GM12878 (cell line): ENCODE results near the gene ADAP1. TPM values are rescaled to one million over a fixed set of nuclear protein-coding genes. Genes with fewer than 3 reads are reported as not detected.

ENCODE experiments used
- ATF3 ChIP-seq: IDR thresholded peaks from 2 replicates; pipeline ENCODE4 v1.6.1; 2011; ENCODE audit warnings: low read depth, mild to moderate bottlenecking, low read length, moderate library complexity, borderline replicate concordance; ENCODE audit errors: extremely low read depth
- CBFB ChIP-seq: IDR thresholded peaks from 2 replicates; pipeline ENCODE4 v1.6.1; 2016; ENCODE audit warnings: antibody characterized with exemption, low read depth
- EGR1 ChIP-seq, 2 experiments: IDR thresholded peaks; 1 replicate in 1 of 2; 2 replicates in 1 of 2; pipeline ENCODE4 v1.6.1; 2011 to 2012; ENCODE audit warnings: low read depth in 2 of 2, low read length in 2 of 2, borderline replicate concordance in 1 of 2, mild to moderate bottlenecking in 1 of 2, moderate library complexity in 1 of 2
- EP300 ChIP-seq, 2 experiments: fragments of 150-350 bp in 1 of 2; IDR thresholded peaks; 2 replicates each; pipeline ENCODE4 v1.6.1; 2011 to 2012; ENCODE audit warnings: low read depth in 2 of 2, low read length in 2 of 2, borderline replicate concordance in 1 of 2, improper control_type of control experiment in 1 of 2, inconsistent platforms in 1 of 2; ENCODE audit not compliant: control insufficient read depth in 1 of 2
- EZH2 ChIP-seq: IDR thresholded peaks from 2 replicates; pipeline ENCODE4 v1.6.1; 2012; ENCODE audit warnings: low read depth, mild to moderate bottlenecking, control low read depth, inconsistent platforms, low read length, borderline replicate concordance; ENCODE audit not compliant: control insufficient read depth
- HDAC2 ChIP-seq: fragments of 200-600 bp; sonication (generic); IDR thresholded peaks from 2 replicates; pipeline ENCODE4 v1.6.1; 2017
- HSF1 ChIP-seq: fragments of 150-350 bp; IDR thresholded peaks from 2 replicates; pipeline ENCODE4 v1.6.1; 2014; ENCODE audit warnings: mild to moderate bottlenecking, low read depth, low read length
- IKZF1 ChIP-seq: fragments of 450-650 bp; conservative IDR thresholded peaks from 2 replicates; pipeline ENCODE4 v1.6.1; 2017; ENCODE audit warnings: antibody characterized with exemption, mild to moderate bottlenecking
- LARP7 ChIP-seq: fragments of 450-650 bp; IDR thresholded peaks from 2 replicates; pipeline ENCODE4 v1.6.1; 2017; ENCODE audit warnings: mild to moderate bottlenecking
- PAX5 ChIP-seq: IDR thresholded peaks from 2 replicates; pipeline ENCODE4 v1.6.1; 2011; ENCODE audit warnings: low read depth, low read length, borderline replicate concordance
- PML ChIP-seq: IDR thresholded peaks from 2 replicates; pipeline ENCODE4 v1.6.1; 2012; ENCODE audit warnings: low read length, inconsistent platforms
- POLR2A ChIP-seq: IDR thresholded peaks from 2 replicates; pipeline ENCODE4 v1.6.1; 2011; ENCODE audit warnings: low read depth, mild to moderate bottlenecking, low read length
- SIN3A ChIP-seq: IDR thresholded peaks from 2 replicates; pipeline ENCODE4 v1.6.1; 2012; ENCODE audit warnings: low read depth, low read length, improper control_type of control experiment
- SP1 ChIP-seq: IDR thresholded peaks from one replicate; pipeline ENCODE4 v1.6.1; 2011; ENCODE audit warnings: low read depth, low read length
- SREBF2 ChIP-seq: IDR thresholded peaks from 2 replicates; pipeline ENCODE4 v1.6.1; 2012; ENCODE audit warnings: mild to moderate bottlenecking, low read length
- TCF12 ChIP-seq: IDR thresholded peaks from 2 replicates; pipeline ENCODE4 v1.6.1; 2011; ENCODE audit warnings: low read depth, mild to moderate bottlenecking, low read length
- TCF7 ChIP-seq: IDR thresholded peaks from 2 replicates; pipeline ENCODE4 v1.6.1; 2014; ENCODE audit warnings: antibody characterized with exemption, borderline replicate concordance
- polyA plus RNA-seq, 11 experiments: library from polyadenylated mRNA; depleted of rRNA in 4 of 11; unstranded in 6 of 11; stranded (reverse) in 5 of 11; fragments of >200 nt; fragmentation: Nextera tagmentation in 4 of 11; fragmentation: Illumina TruSeq in 1 of 11; extraction: Ambion mirVana in 4 of 11; extraction: Trizol in 1 of 11; gene quantifications; 1 replicate in 1 of 11; 2 replicates in 10 of 11; pipeline versions ENCODE4 v1.2.1 to v1.2.3, GENCODE V29; 2011 to 2016; ENCODE audit warnings: inconsistent platforms in 2 of 11, missing spikeins in 2 of 11, low read depth in 1 of 11
- total RNA-seq, 4 experiments: library from RNA; depleted of rRNA in 3 of 4; stranded (reverse); fragments of >200 nt in 3 of 4; fragmentation: Illumina TruSeq in 1 of 4; extraction: Trizol in 1 of 4; gene quantifications; 2 replicates each; pipeline versions ENCODE4 v1.2.1 to v1.2.3, GENCODE V29; 2013 to 2021
- TF ChIP-seq, protein P1 (sequence below): fragments of 450-650 bp; IDR thresholded peaks from 2 replicates; pipeline ENCODE4 v1.6.1; 2016; ENCODE audit warnings: mild to moderate bottlenecking, moderate library complexity, borderline replicate concordance
- TF ChIP-seq, protein P2 (sequence below): fragments of 450-650 bp; IDR thresholded peaks from 2 replicates; pipeline ENCODE4 v1.6.1; 2018; ENCODE audit warnings: borderline replicate concordance, mild to moderate bottlenecking; ENCODE audit not compliant: partially characterized antibody
- TF ChIP-seq, protein P3 (sequence below): IDR thresholded peaks from 2 replicates; pipeline ENCODE4 v1.6.1; 2011; ENCODE audit warnings: low read depth, low read length, improper control_type of control experiment, borderline replicate concordance

ADAP1 gene
- total and polyA plus RNA-seq, 10 of the 15 experiments (the other 5 are each of a cell fraction or from before 2014, with no cell fraction given): 0.22 to 44.2 (median 22.0) TPM; not detected in 1

DNA sequence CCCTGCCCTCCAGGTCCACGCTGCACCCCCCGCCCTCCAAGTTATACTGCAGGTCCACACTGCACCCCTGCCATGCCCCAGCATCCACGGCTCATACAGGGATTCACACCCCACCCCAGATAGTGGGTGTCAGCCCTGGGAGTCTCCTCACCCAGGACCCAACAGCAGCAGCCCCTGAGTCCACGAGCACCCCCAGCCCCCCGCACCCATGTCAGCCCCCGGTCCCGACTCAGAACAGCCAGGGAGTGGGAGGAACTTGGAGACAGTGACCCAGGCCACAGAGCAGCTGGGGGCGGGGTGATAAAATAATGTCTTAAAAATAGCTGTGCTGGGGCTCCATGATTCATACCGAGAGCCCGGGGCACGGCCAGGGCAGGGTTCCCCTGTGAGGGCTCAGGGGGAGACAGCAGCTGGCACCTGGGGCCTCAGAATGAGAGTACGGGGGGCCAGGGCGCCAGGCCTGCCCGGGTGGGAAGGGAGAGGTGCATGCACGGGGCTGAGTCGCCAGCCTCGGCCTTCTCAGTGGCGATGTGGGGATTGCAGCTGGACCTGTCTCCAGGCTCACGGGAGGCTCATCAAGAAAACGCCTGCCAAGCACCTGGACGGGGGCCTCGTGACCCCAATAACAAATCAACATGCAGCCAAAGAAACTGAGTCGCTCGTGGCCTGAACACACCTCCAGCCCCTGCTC, 29.8 kb downstream of the ADAP1 start (continued):
- TF ChIP-seq, protein P1, sequence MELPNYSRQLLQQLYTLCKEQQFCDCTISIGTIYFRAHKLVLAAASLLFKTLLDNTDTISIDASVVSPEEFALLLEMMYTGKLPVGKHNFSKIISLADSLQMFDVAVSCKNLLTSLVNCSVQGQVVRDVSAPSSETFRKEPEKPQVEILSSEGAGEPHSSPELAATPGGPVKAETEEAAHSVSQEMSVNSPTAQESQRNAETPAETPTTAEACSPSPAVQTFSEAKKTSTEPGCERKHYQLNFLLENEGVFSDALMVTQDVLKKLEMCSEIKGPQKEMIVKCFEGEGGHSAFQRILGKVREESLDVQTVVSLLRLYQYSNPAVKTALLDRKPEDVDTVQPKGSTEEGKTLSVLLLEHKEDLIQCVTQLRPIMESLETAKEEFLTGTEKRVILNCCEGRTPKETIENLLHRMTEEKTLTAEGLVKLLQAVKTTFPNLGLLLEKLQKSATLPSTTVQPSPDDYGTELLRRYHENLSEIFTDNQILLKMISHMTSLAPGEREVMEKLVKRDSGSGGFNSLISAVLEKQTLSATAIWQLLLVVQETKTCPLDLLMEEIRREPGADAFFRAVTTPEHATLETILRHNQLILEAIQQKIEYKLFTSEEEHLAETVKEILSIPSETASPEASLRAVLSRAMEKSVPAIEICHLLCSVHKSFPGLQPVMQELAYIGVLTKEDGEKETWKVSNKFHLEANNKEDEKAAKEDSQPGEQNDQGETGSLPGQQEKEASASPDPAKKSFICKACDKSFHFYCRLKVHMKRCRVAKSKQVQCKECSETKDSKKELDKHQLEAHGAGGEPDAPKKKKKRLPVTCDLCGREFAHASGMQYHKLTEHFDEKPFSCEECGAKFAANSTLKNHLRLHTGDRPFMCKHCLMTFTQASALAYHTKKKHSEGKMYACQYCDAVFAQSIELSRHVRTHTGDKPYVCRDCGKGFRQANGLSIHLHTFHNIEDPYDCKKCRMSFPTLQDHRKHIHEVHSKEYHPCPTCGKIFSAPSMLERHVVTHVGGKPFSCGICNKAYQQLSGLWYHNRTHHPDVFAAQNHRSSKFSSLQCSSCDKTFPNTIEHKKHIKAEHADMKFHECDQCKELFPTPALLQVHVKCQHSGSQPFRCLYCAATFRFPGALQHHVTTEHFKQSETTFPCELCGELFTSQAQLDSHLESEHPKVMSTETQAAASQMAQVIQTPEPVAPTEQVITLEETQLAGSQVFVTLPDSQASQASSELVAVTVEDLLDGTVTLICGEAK: no peak
- TF ChIP-seq HDAC2 (no peak), POLR2A (no peak), EZH2 (no peak), SP1 (peak; percentile 89), ATF3 (no peak), SREBF2 (no peak), LARP7 (peak; percentile 64), PAX5 (peak; percentile 89), TCF12 (peak; percentile 99), IKZF1 (peak; percentile 97), EP300 (IDR thresholded peaks at IDR 0.05; ENCODE audit: borderline replicate concordance in 1 of 2, control insufficient read depth in 1 of 2, low read depth in 2 of 2, low read length in 2 of 2) (peak; percentile 85 to 86; a peak in 3 of 4 replicates), SIN3A (no peak), PML (peak; percentile 68; the same call in 1 of the 2 replicates), TCF7 (no peak; the same call in 1 of the 2 replicates), HSF1 (no peak), CBFB (peak; percentile 88), EGR1 (IDR thresholded peaks at IDR 0.05; ENCODE audit: borderline replicate concordance in 1 of 2, low read depth in 2 of 2, low read length in 2 of 2) (peak in 1 of 2 experiments; percentile 83; a peak in 2 of 3 replicates)
- TF ChIP-seq, protein P2, sequence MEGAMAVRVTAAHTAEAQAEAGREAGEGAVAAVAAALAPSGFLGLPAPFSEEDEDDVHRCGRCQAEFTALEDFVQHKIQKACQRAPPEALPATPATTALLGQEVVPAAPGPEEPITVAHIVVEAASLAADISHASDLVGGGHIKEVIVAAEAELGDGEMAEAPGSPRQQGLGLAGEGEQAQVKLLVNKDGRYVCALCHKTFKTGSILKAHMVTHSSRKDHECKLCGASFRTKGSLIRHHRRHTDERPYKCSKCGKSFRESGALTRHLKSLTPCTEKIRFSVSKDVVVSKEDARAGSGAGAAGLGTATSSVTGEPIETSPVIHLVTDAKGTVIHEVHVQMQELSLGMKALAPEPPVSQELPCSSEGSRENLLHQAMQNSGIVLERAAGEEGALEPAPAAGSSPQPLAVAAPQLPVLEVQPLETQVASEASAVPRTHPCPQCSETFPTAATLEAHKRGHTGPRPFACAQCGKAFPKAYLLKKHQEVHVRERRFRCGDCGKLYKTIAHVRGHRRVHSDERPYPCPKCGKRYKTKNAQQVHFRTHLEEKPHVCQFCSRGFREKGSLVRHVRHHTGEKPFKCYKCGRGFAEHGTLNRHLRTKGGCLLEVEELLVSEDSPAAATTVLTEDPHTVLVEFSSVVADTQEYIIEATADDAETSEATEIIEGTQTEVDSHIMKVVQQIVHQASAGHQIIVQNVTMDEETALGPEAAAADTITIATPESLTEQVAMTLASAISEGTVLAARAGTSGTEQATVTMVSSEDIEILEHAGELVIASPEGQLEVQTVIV: no peak
- TF ChIP-seq, protein P3, sequence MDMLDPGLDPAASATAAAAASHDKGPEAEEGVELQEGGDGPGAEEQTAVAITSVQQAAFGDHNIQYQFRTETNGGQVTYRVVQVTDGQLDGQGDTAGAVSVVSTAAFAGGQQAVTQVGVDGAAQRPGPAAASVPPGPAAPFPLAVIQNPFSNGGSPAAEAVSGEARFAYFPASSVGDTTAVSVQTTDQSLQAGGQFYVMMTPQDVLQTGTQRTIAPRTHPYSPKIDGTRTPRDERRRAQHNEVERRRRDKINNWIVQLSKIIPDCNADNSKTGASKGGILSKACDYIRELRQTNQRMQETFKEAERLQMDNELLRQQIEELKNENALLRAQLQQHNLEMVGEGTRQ: no peak
